Neuron (in vitro differentiated cells): ENCODE measurements around the gene ECE2.

Experiments
- H2AFZ ChIP-seq: one replicate; pipeline ENCODE4 v1.6.1; 2013; ENCODE audit warnings: low read depth, mild to moderate bottlenecking, inconsistent platforms, low read length, moderate library complexity
- H3K27me3 ChIP-seq: one replicate; pipeline ENCODE4 v1.6.1; 2013; ENCODE audit warnings: low read length; ENCODE audit not compliant: insufficient read depth
- H3K36me3 ChIP-seq: one replicate; pipeline ENCODE4 v1.6.1; 2013; ENCODE audit warnings: low read length; ENCODE audit not compliant: insufficient read depth
- H3K4me1 ChIP-seq: one replicate; pipeline ENCODE4 v1.6.1; 2013; ENCODE audit warnings: low read length; ENCODE audit not compliant: insufficient read depth
- H3K4me3 ChIP-seq: 2 replicates; pipeline ENCODE4 v1.5.1; 2013; ENCODE audit warnings: mild to moderate bottlenecking, low read length, moderate library complexity
- H3K9me3 ChIP-seq: one replicate; pipeline ENCODE4 v1.6.1; 2013; ENCODE audit warnings: low read length

Gene ECE2

GRCh38 chr3:184275961-184276910, at the start of gene ECE2:
Gene ECE2 (plus strand): TSS chr3:184276022. CDS start chr3:184276154, 132 bp downstream.
- no peak within 1 kb of the TSS for H3K4me3 ChIP-seq
- peaks cover 3% of the 10 kb centered on the region for H3K9me3 ChIP-seq
- H3K36me3 ChIP-seq, result no peaks in the 10 kb centered on the region
- H2AFZ ChIP-seq, result no peak within 1 kb of the TSS
- H3K4me1 ChIP-seq, result no peaks in the 10 kb centered on the region
- peaks cover 63% of the 10 kb centered on the region for H3K27me3 ChIP-seq

DNA sequence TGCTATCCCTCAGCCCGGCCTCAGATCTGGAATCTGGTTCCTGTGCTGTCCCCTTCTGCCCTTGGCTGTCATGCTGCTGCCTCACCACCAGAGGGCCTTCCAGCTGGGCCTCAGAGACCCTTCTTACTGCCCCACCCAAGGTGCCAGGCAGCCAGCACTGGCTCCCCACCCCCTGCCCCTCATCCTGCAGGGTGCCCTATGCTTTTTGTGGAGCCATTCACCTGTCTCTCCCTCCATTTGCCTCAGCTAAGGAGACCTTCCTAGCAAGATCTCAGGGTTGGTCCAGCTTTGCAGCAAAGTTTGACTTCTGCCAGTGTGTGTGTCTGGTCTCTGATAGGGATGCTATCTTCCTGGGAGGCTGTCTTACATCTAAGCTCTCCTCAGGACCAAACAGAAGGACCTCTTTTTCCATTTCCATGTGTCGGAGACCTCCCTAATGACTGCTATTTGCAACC, 48.3 kb upstream of the ECE2 start:
- Histone ChIP-seq H3K4me3 (no peak overlapping the region), H3K9me3 (peaks cover 2% of the 10 kb centered on the region), H3K4me1 (peaks cover 10% of the 10 kb centered on the region), H3K36me3 (no peaks in the 10 kb centered on the region), H3K27me3 (peaks cover 59% of the 10 kb centered on the region), H2AFZ (no peak overlapping the region)

- Histone ChIP-seq H2AFZ (no peak overlapping the region), H3K4me1 (peaks cover 10% of the 10 kb centered on the region), H3K27me3 (peaks cover 70% of the 10 kb centered on the region), H3K9me3 (peaks cover 2% of the 10 kb centered on the region), H3K4me3 (no peak overlapping the region), H3K36me3 (no peaks in the 10 kb centered on the region)
Measured at GRCh38 chr3:184228376-184229137, 47.3 kb upstream of the ECE2 start.

DNA sequence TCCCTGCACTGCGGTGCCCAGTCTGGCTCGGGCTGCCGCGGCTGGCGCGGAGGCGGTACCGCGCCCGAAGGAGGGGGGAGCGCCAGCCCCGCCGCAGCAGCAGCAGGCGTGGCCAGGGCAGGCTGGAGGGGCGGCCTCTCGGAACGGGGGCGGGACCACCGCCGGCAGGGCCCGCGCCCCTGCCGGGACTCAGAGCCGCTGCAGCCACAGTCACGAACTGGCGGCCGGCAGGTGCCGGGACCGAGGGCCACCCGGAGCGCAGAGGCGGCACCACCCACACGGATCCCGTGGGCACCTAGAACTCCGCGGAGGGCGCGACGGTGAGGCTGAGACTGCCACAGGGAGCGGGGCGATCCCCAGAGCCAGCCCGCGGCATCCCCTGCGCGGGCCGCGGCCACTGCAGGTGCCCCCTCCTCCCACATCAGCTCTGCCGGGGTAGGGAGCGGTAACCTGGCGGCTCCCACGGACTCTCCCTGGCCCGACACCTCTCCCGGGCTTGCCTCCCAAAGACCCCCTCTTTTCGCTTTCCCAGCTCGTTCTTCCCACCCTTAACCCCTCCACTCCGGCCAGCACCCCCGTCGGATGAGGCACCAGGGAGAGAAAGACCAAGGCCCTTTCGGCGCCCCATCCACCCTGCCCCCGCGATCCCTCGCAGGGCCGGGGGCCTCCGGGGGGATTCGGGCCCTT, 46.3 kb upstream of the ECE2 start, which contains the start of gene VWA5B2:
TSS of gene VWA5B2 (plus strand) at position 192 of the 687 bp plus-strand sequence. CDS start 944 bp downstream, outside the sequence.
- H3K9me3 ChIP-seq, result peaks cover 2% of the 10 kb centered on the region
- H3K27me3 ChIP-seq, result peaks cover 76% of the 10 kb centered on the region
- H2AFZ ChIP-seq, result peak within 1 kb of the TSS; percentile 82
- H3K4me1 ChIP-seq, result peaks cover 10% of the 10 kb centered on the region
- peak within 1 kb of the TSS; percentile 50 for H3K4me3 ChIP-seq
- no peaks in the 10 kb centered on the region for H3K36me3 ChIP-seq

GRCh38 chr3:184230081-184230602, 45.7 kb upstream of the ECE2 start:
- Histone ChIP-seq H3K9me3 (peaks cover 2% of the 10 kb centered on the region), H3K4me3 (no peak overlapping the region), H3K27me3 (peaks cover 82% of the 10 kb centered on the region), H3K36me3 (no peaks in the 10 kb centered on the region), H3K4me1 (peaks cover 10% of the 10 kb centered on the region), H2AFZ (peak overlapping the region; percentile 82)

DNA sequence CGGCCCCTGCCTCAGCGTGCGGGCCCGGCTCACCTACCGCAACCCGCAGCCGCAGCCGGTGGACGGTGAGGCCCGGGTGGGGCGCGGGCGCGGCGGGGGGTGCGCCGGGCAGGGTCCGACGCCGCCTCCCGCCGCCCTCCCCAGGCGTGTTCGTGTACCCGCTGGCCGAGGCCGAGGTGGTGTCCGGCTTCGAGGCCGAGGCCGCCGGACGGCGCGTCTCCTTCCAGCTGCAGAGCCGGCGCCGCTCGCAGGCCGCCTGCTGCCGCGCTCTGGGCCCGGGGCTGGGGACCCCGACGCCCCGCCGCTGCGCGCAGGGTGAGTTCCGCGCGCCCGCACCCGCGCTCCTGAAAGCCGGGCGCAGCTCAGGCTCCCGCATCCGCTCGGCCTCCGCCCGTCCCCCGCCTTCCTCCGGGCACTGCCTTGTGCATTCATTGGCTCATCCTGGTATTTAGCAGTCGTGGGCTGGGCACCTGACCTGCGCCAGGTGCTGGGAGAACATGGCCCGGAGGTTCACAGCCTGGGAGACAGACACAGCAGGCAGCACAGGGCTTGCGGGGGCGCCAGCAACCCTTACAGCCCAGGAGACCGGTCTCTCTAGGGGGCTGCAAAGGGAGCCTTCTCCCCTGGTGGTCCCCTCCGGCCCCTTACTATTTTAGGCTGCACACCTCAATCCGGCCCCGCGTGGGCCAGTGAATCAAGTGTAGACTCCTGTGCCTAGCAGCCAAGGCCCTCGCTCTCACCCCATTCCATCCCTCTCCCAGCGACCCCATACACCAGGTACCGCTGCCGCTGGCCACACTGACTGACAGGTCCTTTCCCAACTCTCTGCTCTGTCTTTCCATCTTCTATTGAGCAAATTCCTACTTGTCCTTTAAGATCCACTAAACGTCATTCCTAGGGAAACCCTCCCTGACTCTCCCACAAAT, 45.0 kb upstream of the ECE2 start:
- Histone ChIP-seq H3K36me3 (no peaks in the 10 kb centered on the region), H3K9me3 (peaks cover 2% of the 10 kb centered on the region), H3K27me3 (peaks cover 89% of the 10 kb centered on the region), H3K4me3 (no peak overlapping the region), H2AFZ (peak overlapping the region; percentile 82), H3K4me1 (peaks cover 10% of the 10 kb centered on the region)

- H2AFZ ChIP-seq, result no peak overlapping the region
- peaks cover 93% of the 10 kb centered on the region for H3K27me3 ChIP-seq
- peaks cover 10% of the 10 kb centered on the region for H3K4me1 ChIP-seq
- no peak overlapping the region for H3K4me3 ChIP-seq
- H3K9me3 ChIP-seq, result peaks cover 2% of the 10 kb centered on the region
- H3K36me3 ChIP-seq, result no peaks in the 10 kb centered on the region
Measured at GRCh38 chr3:184231671-184232070, 44.2 kb upstream of the ECE2 start.

- no peaks in the 10 kb centered on the region for H3K9me3 ChIP-seq
- no peaks in the 10 kb centered on the region for H3K36me3 ChIP-seq
- peaks cover 92% of the 10 kb centered on the region for H3K27me3 ChIP-seq
- no peak overlapping the region for H3K4me3 ChIP-seq
- peaks cover 10% of the 10 kb centered on the region for H3K4me1 ChIP-seq
- H2AFZ ChIP-seq, result no peak overlapping the region
Measured at GRCh38 chr3:184233127-184233843, 42.5 kb upstream of the ECE2 start.

DNA sequence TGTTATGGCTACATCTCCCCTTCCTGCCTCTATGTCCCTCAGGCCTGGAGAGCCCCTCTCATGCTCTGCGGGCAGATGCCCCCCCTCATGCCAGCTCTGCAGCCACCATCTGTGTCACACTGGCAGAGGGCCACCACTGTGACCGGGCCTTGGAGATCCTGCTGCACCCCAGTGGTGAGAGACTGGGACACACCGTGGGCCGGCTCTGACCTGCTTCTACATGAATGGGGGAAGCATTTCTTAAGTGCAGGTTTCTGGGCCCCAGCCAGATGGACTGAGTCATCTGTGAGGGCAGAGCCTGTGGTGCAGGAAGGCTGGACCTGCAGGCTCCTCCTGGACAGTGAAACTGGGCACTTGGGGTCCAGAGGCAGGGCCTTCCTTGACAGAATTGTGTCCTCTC, 41.6 kb upstream of the ECE2 start:
- no peak overlapping the region for H3K4me3 ChIP-seq
- H3K36me3 ChIP-seq, result no peaks in the 10 kb centered on the region
- H3K4me1 ChIP-seq, result peaks cover 10% of the 10 kb centered on the region
- no peak overlapping the region for H2AFZ ChIP-seq
- H3K9me3 ChIP-seq, result no peaks in the 10 kb centered on the region
- peaks cover 83% of the 10 kb centered on the region for H3K27me3 ChIP-seq

- Histone ChIP-seq H3K4me3 (no peak overlapping the region), H3K27me3 (peaks cover 78% of the 10 kb centered on the region), H2AFZ (no peak overlapping the region), H3K9me3 (no peaks in the 10 kb centered on the region), H3K36me3 (no peaks in the 10 kb centered on the region), H3K4me1 (peaks cover 6% of the 10 kb centered on the region)
Measured at GRCh38 chr3:184234671-184235380, 41.0 kb upstream of the ECE2 start.
